Esophagus squamous epithelium (tissue), 5 donors: ENCODE results near the gene SPATC1L. TPM values are rescaled to one million over a fixed set of nuclear protein-coding genes. Genes with fewer than 3 reads are reported as not detected.

Experiments
- DNase-seq: peaks from one replicate; lab custom pipeline; 2025; lab: John Stamatoyannopoulos, UW
- H3K27ac ChIP-seq, 4 donors: fragments of 200-600 bp; sonication (generic); one replicate each; pipeline ENCODE4 v1.5.1; 2016 to 2019; ENCODE audit warnings: mild to moderate bottlenecking in 1 of 4
- H3K27me3 ChIP-seq, 4 donors: fragments of 200-600 bp; sonication (generic); 1 replicate in 3 of 4; 2 replicates in 1 of 4; pipeline versions ENCODE4 v1.5.1 to v1.6.0; 2017 to 2021; ENCODE audit warnings: antibody characterized with exemption in 1 of 4
- H3K36me3 ChIP-seq, 3 donors: fragments of 200-600 bp; sonication (generic); one replicate each; pipeline ENCODE4 v1.5.1; 2016 to 2019
- H3K4me1 ChIP-seq, 3 donors: fragments of 200-600 bp; sonication (generic); one replicate each; pipeline ENCODE4 v1.5.1; 2017 to 2019
- H3K4me3 ChIP-seq, 4 donors: fragments of 200-600 bp; sonication (generic); 1 replicate in 3 of 4; 2 replicates in 1 of 4; pipeline ENCODE4 v1.5.1; 2016 to 2019; ENCODE audit warnings: mild to moderate bottlenecking in 2 of 4, moderate library complexity in 1 of 4
- H3K9me3 ChIP-seq, 3 donors: fragments of 200-600 bp; sonication (generic); one replicate each; pipeline ENCODE4 v1.5.1; 2016 to 2019
- CTCF ChIP-seq, 6 experiments: fragments of 450-650 bp in 4 of 6; fragments of 200-600 bp in 2 of 6; sonication (generic) in 2 of 6; IDR thresholded peaks; one replicate each; pipeline ENCODE4 v1.5.1; 2016 to 2019; ENCODE audit warnings: antibody characterized with exemption in 6 of 6, mild to moderate bottlenecking in 4 of 6, moderate library complexity in 4 of 6
- POLR2A ChIP-seq, 4 donors: fragments of 450-650 bp; IDR thresholded peaks; one replicate each; pipeline ENCODE4 v1.6.1; 2017; ENCODE audit warnings: antibody characterized with exemption in 4 of 4, mild to moderate bottlenecking in 4 of 4, moderate library complexity in 3 of 4
- WGBS, 2 donors: methylation state at CpG; one replicate each; pipeline ENCODE4 v1.1.5; 2018; 5-methylcytosine and 5-hydroxymethylcytosine counted together
- intact Hi-C: fragments of 100-400 bp; cut with DNase I; formaldehyde crosslinking; loops from one replicate; pipeline ENCODE4 v1.15.0; 2022
- total RNA-seq, 4 donors: library from RNA; depleted of rRNA; stranded (reverse); fragments of >200 nt; gene quantifications; one replicate each; pipeline ENCODE4 v1.1.0, GENCODE V29; 2016
- donor health status: DM: yes; HTN: yes; CAD: no.

The SPATC1L gene
- total RNA-seq, 4 donors from 2014 or later, result 4.0 to 7.2 (median 6.3) TPM

- H3K36me3 ChIP-seq, result peaks cover 40 to 100% (median 51%) of the 10 kb centered on the region in 3 donors
- intact Hi-C loops, result no loop called here
- H3K27ac ChIP-seq, result no peak overlapping the region
- H3K4me1 ChIP-seq, result no peaks in the 10 kb centered on the region
- no peaks in the 10 kb centered on the region for H3K27me3 ChIP-seq
- 89 to 90% methylated on average over 2 to 10 of the region's 27 CpGs for WGBS, 2 donors
- DNase-seq, result no peak
- no peak overlapping the region for H3K4me3 ChIP-seq
- no peaks in the 10 kb centered on the region for H3K9me3 ChIP-seq
- TF ChIP-seq CTCF (IDR thresholded peaks at IDR 0.05) (no peak), POLR2A (IDR thresholded peaks at IDR 0.05) (no peak)
Measured at GRCh38 chr21:46207920-46208591, 23.8 kb upstream of the SPATC1L start.

GRCh38 chr21:46207006-46207919, 23.0 kb upstream of the SPATC1L start:
- H3K9me3 ChIP-seq, result no peaks in the 10 kb centered on the region
- no peaks in the 10 kb centered on the region for H3K27me3 ChIP-seq
- intact Hi-C loops, result no loop called here
- H3K36me3 ChIP-seq, result peaks cover 34 to 100% (median 50%) of the 10 kb centered on the region in 3 donors
- no peak overlapping the region for H3K4me3 ChIP-seq
- TF ChIP-seq POLR2A (IDR thresholded peaks at IDR 0.05) (no peak), CTCF (IDR thresholded peaks at IDR 0.05) (no peak)
- H3K4me1 ChIP-seq, result no peaks in the 10 kb centered on the region
- no peak overlapping the region for H3K27ac ChIP-seq
- no peak for DNase-seq
- WGBS, 2 donors, result 100% methylated on average over 1 to 3 of the region's 21 CpGs

GRCh38 chr21:46206163-46207005, 22.1 kb upstream of the SPATC1L start:
- Histone ChIP-seq H3K27ac (no peak overlapping the region), H3K27me3 (no peaks in the 10 kb centered on the region), H3K4me1 (no peaks in the 10 kb centered on the region), H3K9me3 (no peaks in the 10 kb centered on the region), H3K4me3 (no peak overlapping the region), H3K36me3 (peaks cover 34 to 92% (median 50%) of the 10 kb centered on the region in 3 donors)
- WGBS, 2 donors, result 84 to 100% methylated on average over 2 to 11 of the region's 24 CpGs
- TF ChIP-seq POLR2A (IDR thresholded peaks at IDR 0.05) (no peak), CTCF (IDR thresholded peaks at IDR 0.05) (no peak)
- DNase-seq, result no peak
- intact Hi-C loops, result no loop called here

- no peak overlapping the region for H3K4me3 ChIP-seq
- intact Hi-C loops, result no loop called here
- H3K36me3 ChIP-seq, result peaks cover 33 to 88% (median 48%) of the 10 kb centered on the region in 3 donors
- no peak for DNase-seq
- 80 to 90% methylated on average over 1 to 2 of the region's 16 CpGs for WGBS, 2 donors
- no peaks in the 10 kb centered on the region for H3K9me3 ChIP-seq
- H3K27ac ChIP-seq, result no peak overlapping the region
- TF ChIP-seq POLR2A (IDR thresholded peaks at IDR 0.05) (no peak), CTCF (IDR thresholded peaks at IDR 0.05) (no peak)
- no peaks in the 10 kb centered on the region for H3K4me1 ChIP-seq
- no peaks in the 10 kb centered on the region for H3K27me3 ChIP-seq
Measured at GRCh38 chr21:46205766-46206162, 21.5 kb upstream of the SPATC1L start.
